HUES48 (cell line): ENCODE measurements around the gene PPP3CB.

ENCODE experiments used
- H3K27ac ChIP-seq: one replicate; pipeline ENCODE4 v1.7.0; 2013; ENCODE audit warnings: low read depth, low read length, inconsistent platforms
- H3K27me3 ChIP-seq: 2 replicates; pipeline ENCODE4 v1.6.1; 2013; ENCODE audit warnings: mild to moderate bottlenecking, low read length; ENCODE audit not compliant: control insufficient read depth, insufficient read depth
- H3K36me3 ChIP-seq: 2 replicates; pipeline ENCODE4 v1.6.1; 2013; ENCODE audit warnings: low read length; ENCODE audit not compliant: control insufficient read depth, insufficient read depth
- H3K4me1 ChIP-seq: 2 replicates; pipeline ENCODE4 v1.6.1; 2013; ENCODE audit warnings: mild to moderate bottlenecking, low read length; ENCODE audit not compliant: control insufficient read depth, insufficient read depth
- H3K4me3 ChIP-seq: 2 replicates; pipeline ENCODE4 v1.5.1; 2013; ENCODE audit warnings: mild to moderate bottlenecking, low read depth, low read length
- H3K9ac ChIP-seq: 2 replicates; pipeline ENCODE4 v1.6.1; 2013; ENCODE audit warnings: mild to moderate bottlenecking, low read depth, low read length, moderate library complexity
- H3K9me3 ChIP-seq: 2 replicates; pipeline ENCODE4 v1.6.1; 2013; ENCODE audit warnings: low read length; ENCODE audit not compliant: control insufficient read depth, insufficient read depth

The PPP3CB gene

GRCh38 chr10:73485320-73485719 is 10.5 kb downstream of the PPP3CB start:
- Histone ChIP-seq H3K27ac (no peak overlapping the region), H3K9ac (no peak overlapping the region), H3K27me3 (no peaks in the 10 kb centered on the region), H3K4me1 (no peaks in the 10 kb centered on the region), H3K9me3 (no peaks in the 10 kb centered on the region), H3K36me3 (peaks cover 4% of the 10 kb centered on the region; the same call in 1 of the 2 replicates), H3K4me3 (no peak overlapping the region)

DNA sequence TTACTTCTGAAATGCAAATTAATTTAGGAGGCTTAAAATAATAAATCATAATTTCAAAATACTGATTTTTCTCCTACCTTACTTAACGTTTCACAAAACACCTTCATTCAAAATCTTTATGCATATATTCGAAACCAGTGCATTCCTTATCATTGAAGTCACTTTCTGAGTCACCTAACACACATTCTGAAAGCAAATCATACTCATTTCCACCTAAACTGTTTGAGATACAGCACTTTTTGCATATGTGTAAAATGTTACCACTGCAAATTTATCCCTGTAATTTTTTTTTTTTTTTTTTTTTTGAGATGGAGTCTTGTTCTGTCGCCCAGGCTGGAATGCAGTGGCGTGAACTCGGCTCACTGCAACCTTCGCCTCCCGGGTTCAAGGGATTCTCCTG is 15.7 kb downstream of the PPP3CB start:
- Histone ChIP-seq H3K4me3 (no peak overlapping the region), H3K4me1 (no peaks in the 10 kb centered on the region), H3K9ac (no peak overlapping the region), H3K27ac (no peak overlapping the region), H3K36me3 (peaks cover 45% of the 10 kb centered on the region), H3K9me3 (no peaks in the 10 kb centered on the region), H3K27me3 (no peaks in the 10 kb centered on the region)

- Histone ChIP-seq H3K9me3 (no peaks in the 10 kb centered on the region), H3K27ac (no peak overlapping the region), H3K36me3 (peaks cover 53% of the 10 kb centered on the region), H3K27me3 (no peaks in the 10 kb centered on the region), H3K4me1 (no peaks in the 10 kb centered on the region), H3K9ac (no peak overlapping the region), H3K4me3 (no peak overlapping the region)
Measured at GRCh38 chr10:73478636-73479035, 17.2 kb downstream of the PPP3CB start.

DNA sequence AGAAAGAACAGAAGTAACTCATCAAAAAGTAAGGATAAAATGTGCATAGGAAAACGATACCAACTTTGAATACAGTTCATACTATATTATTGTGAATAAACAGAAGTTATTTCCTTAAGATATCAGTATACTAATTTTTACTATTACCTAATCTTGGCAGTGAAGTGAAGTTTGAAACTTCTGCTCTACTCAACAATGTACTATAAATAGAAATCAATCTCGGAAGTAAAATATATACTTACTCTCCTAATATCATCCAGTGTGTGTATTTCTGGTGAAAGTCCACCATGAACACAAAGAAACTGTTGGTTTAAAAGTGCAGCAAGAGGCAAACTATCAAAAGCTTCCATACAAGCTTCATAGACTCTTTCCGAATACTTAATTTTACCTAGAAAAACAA is 24.6 kb downstream of the PPP3CB start:
- H3K9ac ChIP-seq = no peak overlapping the region
- H3K27ac ChIP-seq = no peak overlapping the region
- no peak overlapping the region for H3K4me3 ChIP-seq
- no peaks in the 10 kb centered on the region for H3K4me1 ChIP-seq
- no peaks in the 10 kb centered on the region for H3K9me3 ChIP-seq
- peaks cover 90% of the 10 kb centered on the region for H3K36me3 ChIP-seq
- H3K27me3 ChIP-seq = no peaks in the 10 kb centered on the region

- H3K36me3 ChIP-seq = peaks cover 90% of the 10 kb centered on the region
- H3K9ac ChIP-seq = no peak overlapping the region
- H3K9me3 ChIP-seq = no peaks in the 10 kb centered on the region
- no peaks in the 10 kb centered on the region for H3K27me3 ChIP-seq
- H3K4me3 ChIP-seq = no peak overlapping the region
- H3K27ac ChIP-seq = no peak overlapping the region
- no peaks in the 10 kb centered on the region for H3K4me1 ChIP-seq
Measured at GRCh38 chr10:73469579-73469978, 26.2 kb downstream of the PPP3CB start.

- H3K4me1 ChIP-seq = no peaks in the 10 kb centered on the region
- H3K9ac ChIP-seq = no peak overlapping the region
- H3K4me3 ChIP-seq = no peak overlapping the region
- H3K27ac ChIP-seq = no peak overlapping the region
- H3K27me3 ChIP-seq = no peaks in the 10 kb centered on the region
- H3K36me3 ChIP-seq = peaks cover 75% of the 10 kb centered on the region
- H3K9me3 ChIP-seq = no peaks in the 10 kb centered on the region
Measured at GRCh38 chr10:73467206-73467605, 28.6 kb downstream of the PPP3CB start.

GRCh38 chr10:73465978-73466726 is 29.7 kb downstream of the PPP3CB start:
- no peaks in the 10 kb centered on the region for H3K4me1 ChIP-seq
- H3K27me3 ChIP-seq = no peaks in the 10 kb centered on the region
- no peak overlapping the region for H3K27ac ChIP-seq
- no peak overlapping the region for H3K9ac ChIP-seq
- H3K4me3 ChIP-seq = no peak overlapping the region
- H3K9me3 ChIP-seq = no peaks in the 10 kb centered on the region
- peaks cover 65% of the 10 kb centered on the region for H3K36me3 ChIP-seq

DNA sequence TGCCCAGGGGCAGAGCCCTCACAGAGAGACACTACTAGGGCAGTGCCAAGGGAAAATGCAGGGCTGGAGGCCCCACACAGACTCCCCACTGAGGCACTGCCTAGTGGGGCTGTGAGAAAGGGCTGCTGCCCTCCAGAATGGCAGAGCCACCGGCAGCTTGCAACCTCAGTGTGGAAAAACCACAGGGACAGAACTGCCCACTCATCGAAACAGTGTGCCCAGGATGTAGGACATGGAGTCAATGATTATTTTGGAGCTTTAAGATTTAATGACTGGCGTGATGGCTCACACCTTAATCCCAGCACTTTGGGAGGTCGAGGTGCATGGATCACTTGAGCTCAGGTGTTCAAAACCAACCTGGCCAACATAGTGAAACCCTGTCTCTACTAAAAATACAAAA is 34.9 kb downstream of the PPP3CB start:
- no peak overlapping the region for H3K9ac ChIP-seq
- H3K36me3 ChIP-seq = peaks cover 14% of the 10 kb centered on the region
- no peak overlapping the region for H3K27ac ChIP-seq

DNA sequence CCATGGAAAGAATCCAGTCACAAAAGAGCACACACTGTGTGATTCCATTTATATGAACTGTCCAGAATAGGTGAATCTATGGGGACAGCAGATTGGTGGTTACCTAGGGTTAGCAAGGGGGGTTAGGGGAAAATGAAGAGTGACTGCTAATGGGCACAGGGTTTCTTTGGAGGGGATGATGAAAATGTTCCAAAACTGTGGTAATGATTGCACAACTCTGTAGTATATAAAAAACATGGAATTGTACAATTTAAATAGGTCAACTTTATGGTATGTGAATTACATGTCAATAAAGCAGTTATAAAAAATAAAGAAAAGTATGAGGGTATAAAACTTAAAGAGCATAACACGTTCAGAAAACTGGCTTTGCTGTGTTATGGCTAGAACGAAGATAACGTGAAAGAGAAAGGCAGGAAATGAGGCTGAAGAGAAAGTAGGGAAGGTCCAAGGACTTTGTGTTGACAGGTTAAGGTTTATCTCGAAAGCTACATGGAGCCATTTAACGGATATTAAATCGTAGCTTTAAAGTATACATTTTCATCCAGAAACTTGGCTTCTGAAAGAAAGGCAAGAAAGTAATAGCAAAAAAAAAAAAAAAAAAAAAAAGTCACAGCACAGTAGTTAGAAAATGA is 36.0 kb downstream of the PPP3CB start:
- Histone ChIP-seq H3K9me3 (no peaks in the 10 kb centered on the region), H3K27me3 (no peaks in the 10 kb centered on the region), H3K27ac (no peak overlapping the region), H3K4me3 (no peak overlapping the region), H3K9ac (no peak overlapping the region), H3K4me1 (no peaks in the 10 kb centered on the region), H3K36me3 (peaks cover 3% of the 10 kb centered on the region; the same call in 1 of the 2 replicates)

More for the DNA sequence above, 34.9 kb downstream of the PPP3CB start:
- Histone ChIP-seq H3K27me3 (no peaks in the 10 kb centered on the region), H3K4me1 (no peaks in the 10 kb centered on the region), H3K4me3 (no peak overlapping the region), H3K9me3 (no peaks in the 10 kb centered on the region)

DNA sequence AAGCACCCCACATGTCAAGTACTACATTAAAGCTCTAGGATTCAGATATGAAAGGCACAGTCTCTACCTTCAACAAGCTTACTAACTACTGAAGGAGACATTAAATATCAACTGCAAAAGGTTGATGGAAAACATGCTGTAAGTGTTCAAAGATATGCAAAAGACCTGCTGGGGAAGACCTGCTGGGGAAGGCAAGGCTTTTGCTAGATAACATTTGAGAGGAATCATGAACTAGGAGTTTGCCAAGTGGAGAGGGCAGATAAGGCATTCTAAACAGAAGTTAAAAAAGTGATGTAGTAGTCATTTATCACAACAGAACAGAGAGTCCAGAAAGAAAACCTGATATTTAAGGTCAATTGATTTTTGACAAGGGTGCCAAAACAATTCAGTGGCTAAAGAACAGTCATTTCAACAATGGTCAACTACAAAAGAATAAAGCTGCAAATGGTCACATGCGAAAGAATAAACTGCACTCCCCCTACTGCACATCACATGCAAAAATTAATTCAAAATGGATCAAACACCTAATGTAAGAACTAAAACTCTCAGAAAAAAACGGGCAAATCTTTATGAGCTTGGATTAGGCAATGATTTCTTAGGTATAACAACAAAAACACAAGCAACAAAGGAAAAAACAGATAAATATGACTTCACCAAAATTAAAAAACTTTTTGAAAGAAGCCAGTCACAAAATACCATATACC is 39.5 kb downstream of the PPP3CB start:
- Histone ChIP-seq H3K4me3 (no peak overlapping the region), H3K9ac (no peak overlapping the region), H3K4me1 (no peaks in the 10 kb centered on the region), H3K36me3 (peaks cover 6% of the 10 kb centered on the region; the same call in 1 of the 2 replicates), H3K27me3 (no peaks in the 10 kb centered on the region), H3K27ac (no peak overlapping the region), H3K9me3 (no peaks in the 10 kb centered on the region)

DNA sequence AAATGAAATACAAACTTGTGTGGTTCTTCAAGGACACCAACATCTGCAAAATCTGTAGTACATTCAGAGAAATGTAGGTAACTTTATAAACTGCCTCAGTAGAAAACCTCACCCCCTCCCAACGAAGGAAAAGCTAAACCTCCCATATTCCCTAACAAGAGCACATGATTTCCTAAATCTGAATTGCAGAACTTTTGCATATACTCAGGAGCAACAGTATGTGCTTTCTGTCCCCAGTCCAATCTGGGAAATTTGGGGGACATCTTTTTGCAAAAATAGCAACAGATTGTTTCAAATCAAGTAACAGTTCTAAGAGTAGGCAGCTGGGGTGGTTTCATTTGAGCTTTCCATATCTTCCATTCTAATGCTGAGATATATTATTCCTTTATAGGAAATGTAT is 46.7 kb downstream of the PPP3CB start:
- Histone ChIP-seq H3K36me3 (peaks cover 19% of the 10 kb centered on the region), H3K9ac (no peak overlapping the region), H3K9me3 (no peaks in the 10 kb centered on the region)

More for the DNA sequence above, 46.7 kb downstream of the PPP3CB start:
- H3K27ac ChIP-seq = no peak overlapping the region
- no peaks in the 10 kb centered on the region for H3K27me3 ChIP-seq
- H3K4me1 ChIP-seq = no peaks in the 10 kb centered on the region
- H3K4me3 ChIP-seq = no peak overlapping the region
